GM10248 (cell line): Measurements from ENCODE around the gene PDLIM3.
A peak's percentile ranks its signal among the peaks of the same experiment; 100 is the strongest.

Source experiments
- CTCF ChIA-PET: fragments of 300-600 bp; sonication (Branson Sonifier 250); formaldehyde crosslinking; extraction: SDS; loops from one replicate; lab custom pipeline; 2021; ENCODE audit warnings: antibody characterized with exemption; lab: Yijun Ruan, JAX
- POLR2A ChIA-PET: fragments of 350-650 bp; sonication (Branson Sonifier 250); formaldehyde crosslinking; extraction: SDS; loops from one replicate; lab custom pipeline; 2020; ENCODE audit warnings: antibody characterized with exemption; lab: Yijun Ruan, JAX
- DNase-seq: peaks from one replicate; pipeline ENCODE4 v3.0.0; 2012; ENCODE audit errors: extremely low spot score
- CTCF ChIP-seq: IDR thresholded peaks from 2 replicates; pipeline ENCODE4 v1.5.1; 2012; ENCODE audit warnings: mild to moderate bottlenecking, low read depth; ENCODE audit errors: extremely low read depth, missing control alignments, control extremely low read depth

The PDLIM3 gene

GRCh38 chr4:185488650-185489049 is 46.7 kb downstream of the PDLIM3 start:
- no peak for TF ChIP-seq CTCF
- ChIA-PET CTCF (interaction anchor here (0.9 kb wide), 2 partner anchors 10 to 25 kb away, joined by 3 to 5 read pairs; no protein-coding TSS in a partner anchor), POLR2A (no interaction called here)
- no peak for DNase-seq

GRCh38 chr4:185481401-185481800 is 53.9 kb downstream of the PDLIM3 start:
- ChIA-PET CTCF (interaction anchor here (0.7 to 2.2 kb wide), 4 partner anchors 9 to 32 kb away, joined by 3 to 6 read pairs (median 3); partner anchors contain the start of gene CCDC110), POLR2A (no interaction called here)
- no peak for DNase-seq
- no peak for TF ChIP-seq CTCF

- ChIA-PET CTCF (interaction anchor here (0.7 to 2.2 kb wide), 9 partner anchors 8 to 657 kb away, joined by 3 to 15 read pairs (median 3); partner anchors contain the start of gene CCDC110), POLR2A (no interaction called here)
- DNase-seq, result no peak
- no peak for TF ChIP-seq CTCF
These were observed 55.1 kb downstream of the PDLIM3 start for GRCh38 chr4:185480016-185480732.

GRCh38 chr4:185479507-185479971 is 55.8 kb downstream of the PDLIM3 start:
- TF ChIP-seq CTCF, result no peak
- DNase-seq, result peak; percentile 59
- ChIA-PET POLR2A (no interaction called here), CTCF (interaction anchor here (0.9 to 2.2 kb wide), 8 partner anchors 9 to 658 kb away, joined by 3 to 15 read pairs (median 3); no protein-coding TSS in a partner anchor)

GRCh38 chr4:185473247-185473646 is 62.1 kb downstream of the PDLIM3 start:
- CTCF ChIA-PET, result interaction anchor here (1.0 to 4.1 kb wide), 9 partner anchors 12 to 125 kb away, joined by 3 to 40 read pairs (median 3); no protein-coding TSS in a partner anchor
- POLR2A ChIA-PET, result no interaction called here
- no peak for DNase-seq
- no peak for TF ChIP-seq CTCF

- no peak for TF ChIP-seq CTCF
- ChIA-PET CTCF (interaction anchor here (0.7 to 4.1 kb wide), 9 partner anchors 8 to 126 kb away, joined by 3 to 40 read pairs (median 3); partner anchors contain the start of gene UFSP2), POLR2A (interaction anchor here (0.7 to 0.9 kb wide), 3 partner anchors 47 to 259 kb away, joined by 3 read pairs; partner anchors contain the start of gene UFSP2)
- DNase-seq, result no peak
These were observed 63.2 kb downstream of the PDLIM3 start for GRCh38 chr4:185472103-185472542.
